CD14-positive monocyte (primary cell): ENCODE results near the gene ASCC2. TPM values are rescaled to one million over a fixed set of nuclear protein-coding genes. Genes with fewer than 3 reads are reported as not detected.

Source experiments
- DNase-seq, 3 donors: peaks; one replicate each; pipeline ENCODE4 v3.0.0-alpha.2; 2011 to 2022
- H2AFZ ChIP-seq: 2 replicates; pipeline ENCODE4 v1.6.0; 2012; ENCODE audit warnings: mild to moderate bottlenecking, low read depth, low read length, inconsistent platforms; ENCODE audit not compliant: insufficient read depth, poor library complexity, severe bottlenecking
- H3K27ac ChIP-seq, 2 donors: 1 replicate in 1 of 2; 2 replicates in 1 of 2; pipeline ENCODE4 v1.5.1; 2012 to 2013; ENCODE audit warnings: low read length in 2 of 2, control low read depth in 1 of 2, inconsistent platforms in 1 of 2, low read depth in 1 of 2, mild to moderate bottlenecking in 1 of 2
- H3K27me3 ChIP-seq, 2 donors: one replicate each; pipeline versions ENCODE4 v1.6.0 to v1.6.1; 2011 to 2013; ENCODE audit warnings: low read length in 2 of 2; ENCODE audit not compliant: control insufficient read depth in 2 of 2, insufficient read depth in 2 of 2
- H3K36me3 ChIP-seq, 2 donors: replicated peaks in 1 of 2; 1 replicate in 1 of 2; 2 replicates in 1 of 2; pipeline versions ENCODE4 v1.5.1 to v1.6.1; 2012 to 2013; ENCODE audit warnings: low read length in 2 of 2, control low read depth in 1 of 2, inconsistent platforms in 1 of 2, mild to moderate bottlenecking in 1 of 2; ENCODE audit not compliant: insufficient read depth in 2 of 2, control insufficient read depth in 1 of 2
- H3K4me1 ChIP-seq, 2 donors: 1 replicate in 1 of 2; 2 replicates in 1 of 2; pipeline versions ENCODE4 v1.5.1 to v1.6.1; 2012 to 2013; ENCODE audit warnings: low read length in 2 of 2, control low read depth in 1 of 2, inconsistent platforms in 1 of 2, mild to moderate bottlenecking in 1 of 2, moderate library complexity in 1 of 2; ENCODE audit not compliant: insufficient read depth in 2 of 2, control insufficient read depth in 1 of 2
- H3K4me2 ChIP-seq: replicated peaks from 2 replicates; pipeline ENCODE3; 2012; ENCODE audit warnings: low read length, moderate library complexity, mild to moderate bottlenecking; ENCODE audit not compliant: poor library complexity, severe bottlenecking; ENCODE audit errors: extremely low read depth
- H3K4me3 ChIP-seq, 3 experiments: fragments of 200-600 bp in 1 of 3; sonication (generic) in 1 of 3; replicated peaks in 1 of 3; 1 replicate in 2 of 3; 2 replicates in 1 of 3; pipeline ENCODE4 v1.5.1; 2011 to 2013; ENCODE audit warnings: low read length in 3 of 3, mild to moderate bottlenecking in 3 of 3, control low read depth in 2 of 3, low read depth in 2 of 3, inconsistent platforms in 1 of 3, moderate library complexity in 1 of 3
- H3K79me2 ChIP-seq: 2 replicates; pipeline ENCODE4 v1.6.0; 2012; ENCODE audit warnings: mild to moderate bottlenecking, control low read depth, inconsistent platforms, low read length, moderate library complexity; ENCODE audit not compliant: insufficient read depth
- H3K9ac ChIP-seq: 2 replicates; pipeline ENCODE4 v1.6.0; 2017; ENCODE audit warnings: low read length, mild to moderate bottlenecking; ENCODE audit not compliant: insufficient read depth, poor library complexity, severe bottlenecking
- H3K9me3 ChIP-seq, 2 donors: replicated peaks in 1 of 2; 1 replicate in 1 of 2; 2 replicates in 1 of 2; pipeline versions ENCODE4 v1.5.1 to v1.6.1; 2012 to 2013; ENCODE audit warnings: low read length in 2 of 2, control low read depth in 1 of 2; ENCODE audit not compliant: control insufficient read depth in 1 of 2, insufficient read depth in 1 of 2
- H4K20me1 ChIP-seq: 2 replicates; pipeline ENCODE4 v1.6.0; 2012; ENCODE audit warnings: mild to moderate bottlenecking, low read length, control low read depth, moderate library complexity; ENCODE audit not compliant: insufficient read depth
- H3K27ac Mint-ChIP-seq, 7 donors: one replicate each; pipeline ENCODE4 v1.8.0; 2020; ENCODE audit warnings: mild to moderate bottlenecking in 7 of 7, mixed read lengths in 7 of 7, moderate library complexity in 6 of 7, inconsistent platforms in 2 of 7
- H3K27me3 Mint-ChIP-seq, 3 donors: one replicate each; pipeline ENCODE4 v1.8.0; 2021 to 2022; ENCODE audit warnings: low read depth in 3 of 3, mild to moderate bottlenecking in 3 of 3, mixed read lengths in 3 of 3, moderate library complexity in 3 of 3, inconsistent platforms in 1 of 3
- H3K36me3 Mint-ChIP-seq, 2 donors: one replicate each; pipeline ENCODE4 v1.8.0; 2020; ENCODE audit warnings: mixed read lengths in 2 of 2, inconsistent platforms in 1 of 2, mild to moderate bottlenecking in 1 of 2
- H3K4me1 Mint-ChIP-seq: one replicate; pipeline ENCODE4 v1.8.0; 2020; ENCODE audit warnings: mild to moderate bottlenecking, mixed read lengths
- H3K4me3 Mint-ChIP-seq, 2 donors: one replicate each; pipeline ENCODE4 v1.8.0; 2020; ENCODE audit warnings: mild to moderate bottlenecking in 2 of 2, mixed read lengths in 2 of 2, moderate library complexity in 1 of 2
- H3K9me3 Mint-ChIP-seq, 7 donors: one replicate each; pipeline ENCODE4 v1.8.0; 2020 to 2022; ENCODE audit warnings: mixed read lengths in 7 of 7, mild to moderate bottlenecking in 6 of 7, moderate library complexity in 6 of 7, inconsistent platforms in 2 of 7
- WGBS: methylation state at CpG from one replicate; pipeline ENCODE4 v1.1.5; 2013; ENCODE audit warnings: missing lambda C conversion rate; ENCODE audit not compliant: insufficient coverage; 5-methylcytosine and 5-hydroxymethylcytosine counted together
- intact Hi-C, 2 donors: fragments of 100-400 bp; cut with micrococcal nuclease; formaldehyde crosslinking; loops; one replicate each; pipeline versions ENCODE4 v1.15.0 to v1.15.1; 2023
- polyA plus RNA-seq, 3 donors: library from polyadenylated mRNA; depleted of rRNA in 1 of 3; unstranded in 2 of 3; stranded (reverse) in 1 of 3; fragments of 300-500 nt in 2 of 3; fragments of >200 nt in 1 of 3; fragmentation: Illumina TruSeq in 2 of 3; gene quantifications; 1 replicate in 2 of 3; 2 replicates in 1 of 3; pipeline ENCODE4 v1.2.3, GENCODE V29; 2012 to 2021
- TF ChIP-seq, protein P1 (sequence below): fragments of 200-600 bp; IDR thresholded peaks from one replicate; pipeline ENCODE4 v1.8.0; 2022; ENCODE audit warnings: antibody characterized with exemption, mild to moderate bottlenecking

ASCC2 gene
- polyA plus RNA-seq, 3 donors = 23.8 to 77.2 (median 39.6) TPM

DNA sequence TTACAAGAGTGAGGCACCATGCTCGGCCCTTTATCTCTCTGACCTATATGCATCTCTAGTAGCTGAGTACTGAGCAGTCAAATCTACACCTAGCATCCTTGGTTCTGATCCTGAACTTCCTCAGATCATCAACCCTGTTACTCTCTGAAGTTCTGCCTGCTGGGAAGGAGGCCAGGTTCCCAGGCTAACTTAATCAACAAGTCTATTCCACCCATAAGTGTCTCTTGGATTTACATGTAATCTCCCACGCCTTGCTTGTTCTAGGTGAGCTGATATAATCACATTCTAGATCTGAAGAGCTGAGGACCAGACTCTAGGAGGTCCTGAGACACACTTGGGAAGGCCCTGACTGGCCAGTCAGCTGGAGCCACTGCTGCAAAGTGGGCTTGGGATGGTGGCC is 96.1 kb downstream of the ASCC2 start:
- Histone ChIP-seq H3K9me3 (no peaks in the 10 kb centered on the region), H2AFZ (no peak overlapping the region), H3K27me3 (no peaks in the 10 kb centered on the region), H3K36me3 (peaks cover 55 to 74% of the 10 kb centered on the region in 2 donors), H3K9ac (no peak overlapping the region), H3K4me2 (no peak overlapping the region), H4K20me1 (no peaks in the 10 kb centered on the region), H3K4me1 (no peaks in the 10 kb centered on the region), H3K79me2 (no peaks in the 10 kb centered on the region), H3K27ac (no peak overlapping the region), H3K4me3 (no peak overlapping the region)
- no peak overlapping the region for H3K4me3 Mint-ChIP-seq
- no peak overlapping the region for H3K27ac Mint-ChIP-seq
- H3K9me3 Mint-ChIP-seq = peaks cover 0 to 2% (median 0%) of the 10 kb centered on the region in 7 donors
- H3K27me3 Mint-ChIP-seq = peaks cover 0 to 1% (median 0%) of the 10 kb centered on the region in 3 donors
- WGBS = 100% methylated on average over 1 of the region's 2 CpGs
- no peaks in the 10 kb centered on the region for H3K4me1 Mint-ChIP-seq
- DNase-seq = no peak
- H3K36me3 Mint-ChIP-seq = peaks cover 61 to 87% of the 10 kb centered on the region in 2 donors
- intact Hi-C loops = no loop called here
- TF ChIP-seq, protein P1, sequence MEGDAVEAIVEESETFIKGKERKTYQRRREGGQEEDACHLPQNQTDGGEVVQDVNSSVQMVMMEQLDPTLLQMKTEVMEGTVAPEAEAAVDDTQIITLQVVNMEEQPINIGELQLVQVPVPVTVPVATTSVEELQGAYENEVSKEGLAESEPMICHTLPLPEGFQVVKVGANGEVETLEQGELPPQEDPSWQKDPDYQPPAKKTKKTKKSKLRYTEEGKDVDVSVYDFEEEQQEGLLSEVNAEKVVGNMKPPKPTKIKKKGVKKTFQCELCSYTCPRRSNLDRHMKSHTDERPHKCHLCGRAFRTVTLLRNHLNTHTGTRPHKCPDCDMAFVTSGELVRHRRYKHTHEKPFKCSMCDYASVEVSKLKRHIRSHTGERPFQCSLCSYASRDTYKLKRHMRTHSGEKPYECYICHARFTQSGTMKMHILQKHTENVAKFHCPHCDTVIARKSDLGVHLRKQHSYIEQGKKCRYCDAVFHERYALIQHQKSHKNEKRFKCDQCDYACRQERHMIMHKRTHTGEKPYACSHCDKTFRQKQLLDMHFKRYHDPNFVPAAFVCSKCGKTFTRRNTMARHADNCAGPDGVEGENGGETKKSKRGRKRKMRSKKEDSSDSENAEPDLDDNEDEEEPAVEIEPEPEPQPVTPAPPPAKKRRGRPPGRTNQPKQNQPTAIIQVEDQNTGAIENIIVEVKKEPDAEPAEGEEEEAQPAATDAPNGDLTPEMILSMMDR = no peak

DNA sequence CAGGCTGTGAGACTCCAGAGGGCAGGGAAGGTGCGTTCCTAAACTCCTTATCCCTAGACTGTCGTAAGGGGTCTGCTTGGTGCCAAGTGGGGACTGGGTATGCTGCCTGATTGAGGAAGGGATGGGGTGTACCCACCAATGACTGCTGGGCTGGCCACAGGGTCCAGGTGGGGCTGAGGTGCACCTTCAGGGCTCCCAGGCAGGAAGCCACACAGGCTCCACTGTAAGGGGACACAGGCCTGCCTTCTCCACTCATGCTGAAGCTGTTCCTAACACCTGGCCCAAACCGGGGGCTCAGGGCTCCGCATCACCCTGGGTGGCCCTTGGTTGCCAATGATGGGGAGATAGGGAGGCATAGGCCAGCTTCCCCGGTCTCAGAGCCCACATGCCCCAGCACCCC is 97.9 kb downstream of the ASCC2 start:
- WGBS = 100% methylated on average over 2 of the region's 5 CpGs
- peaks cover 43 to 67% of the 10 kb centered on the region in 2 donors for H3K36me3 ChIP-seq

More for the DNA sequence above, 97.9 kb downstream of the ASCC2 start:
- no peaks in the 10 kb centered on the region for H3K79me2 ChIP-seq
- Mint-ChIP-seq H3K4me1 (no peaks in the 10 kb centered on the region), H3K9me3 (peaks cover 0 to 2% (median 0%) of the 10 kb centered on the region in 7 donors), H3K4me3 (no peak overlapping the region), H3K27me3 (peaks cover 0 to 1% (median 0%) of the 10 kb centered on the region in 3 donors), H3K36me3 (peaks cover 58 to 84% of the 10 kb centered on the region in 2 donors), H3K27ac (no peak overlapping the region)
- no peak overlapping the region for H3K9ac ChIP-seq
- H4K20me1 ChIP-seq = no peaks in the 10 kb centered on the region
- H3K4me2 ChIP-seq = no peak overlapping the region
- no peaks in the 10 kb centered on the region for H3K27me3 ChIP-seq
- TF ChIP-seq, protein P1 = no peak
- no peak for DNase-seq
- no peak overlapping the region for H2AFZ ChIP-seq
- no peaks in the 10 kb centered on the region for H3K9me3 ChIP-seq
- no peaks in the 10 kb centered on the region for H3K4me1 ChIP-seq
- no peak overlapping the region for H3K27ac ChIP-seq
- intact Hi-C loops = no loop called here
- H3K4me3 ChIP-seq = no peak overlapping the region
